ENCODE data around the gene CREB3L2. TPM values are rescaled to one million over a fixed set of nuclear protein-coding genes. Genes with fewer than 3 reads are reported as not detected.
A peak's percentile ranks its signal among the peaks of the same experiment; 100 is the strongest.

CREB3L2 gene
- total and polyA plus RNA-seq, 2 of the 8 experiments (the other 6 are each of a cell fraction or from before 2014, with no cell fraction given), result 14.4 to 48.3 TPM

DNA sequence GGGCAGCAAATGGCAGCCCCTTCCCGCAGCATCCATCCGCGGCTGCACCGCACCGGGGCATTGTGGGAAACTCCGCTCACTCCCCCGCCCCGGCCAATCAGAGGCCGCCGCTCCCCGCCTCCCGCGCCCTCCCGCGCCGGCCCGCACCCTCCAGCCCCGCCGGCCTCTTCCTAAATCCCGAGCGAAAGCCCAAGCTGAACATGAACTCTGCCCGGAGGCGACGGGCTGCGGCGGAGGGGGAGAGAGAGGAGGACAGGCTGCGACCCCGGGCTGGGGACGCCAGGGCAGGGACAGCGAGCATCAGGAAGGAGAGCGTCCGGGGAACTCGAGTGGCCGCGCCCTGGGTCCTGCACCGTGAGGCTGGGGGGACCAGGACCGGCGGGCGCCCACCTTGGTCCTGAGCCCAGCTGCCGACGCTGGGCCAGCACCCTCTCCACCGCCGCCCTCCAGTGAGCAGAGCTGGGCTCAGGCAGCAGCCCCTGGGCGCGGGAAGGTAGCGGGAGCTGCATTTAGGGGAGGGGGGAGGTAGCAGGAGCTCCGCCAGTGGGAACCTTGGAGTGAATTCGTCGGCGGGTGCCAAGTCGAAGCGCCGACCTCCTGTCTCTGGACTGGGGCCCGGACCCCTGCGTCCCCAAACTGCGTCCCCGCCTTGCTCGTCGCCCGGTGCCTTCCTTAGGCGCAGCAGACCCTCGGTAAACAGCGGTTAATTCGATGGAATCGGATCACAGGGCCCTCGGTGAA, 154.9 kb downstream of the CREB3L2 start, which contains the start of gene DGKI (continued):
- TF ChIP-seq EP300 (IDR thresholded peaks at IDR 0.05; ENCODE audit: borderline replicate concordance in 1 of 2, low read depth in 2 of 2, low read length in 2 of 2) (no peak), KDM4A (IDR thresholded peaks at IDR 0.05; ENCODE audit: low read depth, low read length, severe bottlenecking) (peak; percentile 94), ZNF274 (IDR thresholded peaks at IDR 0.05; ENCODE audit: borderline replicate concordance, extremely low read depth, low read length) (no peak), YY1 (IDR thresholded peaks at IDR 0.05; ENCODE audit: low read depth, low read length) (peak; percentile 74; the same call in 1 of the 2 replicates), TAF7 (optimal IDR thresholded peaks at IDR 0.05; ENCODE audit: borderline replicate concordance, low read depth, low read length) (no peak), BRCA1 (IDR thresholded peaks at IDR 0.05; ENCODE audit: low read depth, low read length) (no peak), HDAC6 (IDR thresholded peaks at IDR 0.05; ENCODE audit: low read depth, low read length) (no peak), SP2 (IDR thresholded peaks at IDR 0.05; ENCODE audit: low read length) (no peak), SIRT6 (IDR thresholded peaks at IDR 0.05; ENCODE audit: low read length) (no peak), EZH2 (IDR thresholded peaks at IDR 0.05; ENCODE audit: low read depth, low read length, severe bottlenecking) (peak; percentile 71), HDAC2 (IDR thresholded peaks at IDR 0.05; ENCODE audit: borderline replicate concordance in 1 of 2, low read depth in 2 of 2, low read length in 2 of 2) (no peak; a peak in 1 of 4 replicates)
- TF ChIP-seq, protein P1, sequence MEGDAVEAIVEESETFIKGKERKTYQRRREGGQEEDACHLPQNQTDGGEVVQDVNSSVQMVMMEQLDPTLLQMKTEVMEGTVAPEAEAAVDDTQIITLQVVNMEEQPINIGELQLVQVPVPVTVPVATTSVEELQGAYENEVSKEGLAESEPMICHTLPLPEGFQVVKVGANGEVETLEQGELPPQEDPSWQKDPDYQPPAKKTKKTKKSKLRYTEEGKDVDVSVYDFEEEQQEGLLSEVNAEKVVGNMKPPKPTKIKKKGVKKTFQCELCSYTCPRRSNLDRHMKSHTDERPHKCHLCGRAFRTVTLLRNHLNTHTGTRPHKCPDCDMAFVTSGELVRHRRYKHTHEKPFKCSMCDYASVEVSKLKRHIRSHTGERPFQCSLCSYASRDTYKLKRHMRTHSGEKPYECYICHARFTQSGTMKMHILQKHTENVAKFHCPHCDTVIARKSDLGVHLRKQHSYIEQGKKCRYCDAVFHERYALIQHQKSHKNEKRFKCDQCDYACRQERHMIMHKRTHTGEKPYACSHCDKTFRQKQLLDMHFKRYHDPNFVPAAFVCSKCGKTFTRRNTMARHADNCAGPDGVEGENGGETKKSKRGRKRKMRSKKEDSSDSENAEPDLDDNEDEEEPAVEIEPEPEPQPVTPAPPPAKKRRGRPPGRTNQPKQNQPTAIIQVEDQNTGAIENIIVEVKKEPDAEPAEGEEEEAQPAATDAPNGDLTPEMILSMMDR (IDR thresholded peaks at IDR 0.05; ENCODE audit: control extremely low read depth in 1 of 3, insufficient read depth in 1 of 3, low read depth in 1 of 3, low read length in 3 of 3), result no peak
